NT2/D1 (cell line): ENCODE results near the gene TSPEAR.
"Not testable (repeated sequence)": the region's sequence is repeated elsewhere in the genome, so short reads cannot be mapped to it uniquely, and the experiment has no call there.

Experiments used
- SUZ12 ChIP-seq: IDR thresholded peaks from 2 replicates; pipeline ENCODE4 v1.6.1; 2011; ENCODE audit not compliant: insufficient read length, insufficient read depth; ENCODE audit errors: extremely low read depth
- ZNF274 ChIP-seq: IDR thresholded peaks from 2 replicates; pipeline ENCODE4 v1.6.1; 2011; ENCODE audit warnings: mild to moderate bottlenecking, low read depth, low read length

- not testable (repeated sequence) for TF ChIP-seq ZNF274, SUZ12
Measured at GRCh38 chr21:44661567-44661966, 49.8 kb downstream of the TSPEAR start.
